IPS DF 4.7 (cell line): ENCODE results near the gene MALRD1.

Experiments used
- DNase-seq: peaks from one replicate; pipeline ENCODE4 v3.0.0-alpha.2; 2013; ENCODE audit warnings: low spot score; ENCODE audit errors: extremely low read depth

Gene MALRD1

GRCh38 chr10:19107406-19107805 is 58.8 kb downstream of the MALRD1 start:
- no peak for DNase-seq

GRCh38 chr10:19111501-19112267 is 63.1 kb downstream of the MALRD1 start:
- no peak for DNase-seq

- DNase-seq = no peak
Measured at GRCh38 chr10:19117438-19117837, 68.8 kb downstream of the MALRD1 start.

GRCh38 chr10:19119191-19119590 is 70.6 kb downstream of the MALRD1 start:
- DNase-seq = no peak

- DNase-seq = no peak
Measured at GRCh38 chr10:19120381-19120908, 71.8 kb downstream of the MALRD1 start.

- DNase-seq = no peak
Measured at GRCh38 chr10:19133992-19134391, 85.4 kb downstream of the MALRD1 start.

- no peak for DNase-seq
Measured at GRCh38 chr10:19142967-19143366, 94.4 kb downstream of the MALRD1 start.

- no peak for DNase-seq
Measured at GRCh38 chr10:19144206-19144605, 95.6 kb downstream of the MALRD1 start.

- DNase-seq = no peak
Measured at GRCh38 chr10:19154375-19154774, 105.8 kb downstream of the MALRD1 start.

- DNase-seq = no peak
Measured at GRCh38 chr10:19158358-19158757, 109.8 kb downstream of the MALRD1 start.

GRCh38 chr10:19158870-19159269 is 110.3 kb downstream of the MALRD1 start:
- DNase-seq = no peak

GRCh38 chr10:19164461-19164860 is 115.9 kb downstream of the MALRD1 start:
- DNase-seq = no peak

- DNase-seq = peak; percentile 28
Measured at GRCh38 chr10:19168584-19168983, 120.0 kb downstream of the MALRD1 start.

GRCh38 chr10:19169041-19169440 is 120.4 kb downstream of the MALRD1 start:
- DNase-seq = no peak

GRCh38 chr10:19169684-19170083 is 121.1 kb downstream of the MALRD1 start:
- no peak for DNase-seq

- no peak for DNase-seq
Measured at GRCh38 chr10:19178675-19179074, 130.1 kb downstream of the MALRD1 start.

- no peak for DNase-seq
Measured at GRCh38 chr10:19184891-19185290, 136.3 kb downstream of the MALRD1 start.

GRCh38 chr10:19194866-19195265 is 146.3 kb downstream of the MALRD1 start:
- no peak for DNase-seq

- no peak for DNase-seq
Measured at GRCh38 chr10:19195698-19196097, 147.1 kb downstream of the MALRD1 start.

GRCh38 chr10:19200211-19200610 is 151.6 kb downstream of the MALRD1 start:
- no peak for DNase-seq

- no peak for DNase-seq
Measured at GRCh38 chr10:19204246-19204917, 155.8 kb downstream of the MALRD1 start.

GRCh38 chr10:19209319-19209718 is 160.7 kb downstream of the MALRD1 start:
- no peak for DNase-seq

GRCh38 chr10:19212590-19212989 is 164.0 kb downstream of the MALRD1 start:
- no peak for DNase-seq
